Measurements from ENCODE around the gene CD22.

DNA sequence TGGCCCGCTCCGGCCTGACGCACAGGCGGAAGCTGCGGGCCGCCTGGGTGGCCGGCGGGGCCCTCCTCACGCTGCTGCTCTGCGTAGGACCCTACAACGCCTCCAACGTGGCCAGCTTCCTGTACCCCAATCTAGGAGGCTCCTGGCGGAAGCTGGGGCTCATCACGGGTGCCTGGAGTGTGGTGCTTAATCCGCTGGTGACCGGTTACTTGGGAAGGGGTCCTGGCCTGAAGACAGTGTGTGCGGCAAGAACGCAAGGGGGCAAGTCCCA is 23.1 kb downstream of the CD22 start:
- TF ChIP-seq POLR2AphosphoS5 (IDR thresholded peaks at IDR 0.05; ENCODE audit: borderline replicate concordance, low read depth, low read length) (no peak), EZH2 (IDR thresholded peaks at IDR 0.05) (no peak)

Measured in SK-N-MC (cell line).